ENCODE results near the gene TDRD1.

DNA sequence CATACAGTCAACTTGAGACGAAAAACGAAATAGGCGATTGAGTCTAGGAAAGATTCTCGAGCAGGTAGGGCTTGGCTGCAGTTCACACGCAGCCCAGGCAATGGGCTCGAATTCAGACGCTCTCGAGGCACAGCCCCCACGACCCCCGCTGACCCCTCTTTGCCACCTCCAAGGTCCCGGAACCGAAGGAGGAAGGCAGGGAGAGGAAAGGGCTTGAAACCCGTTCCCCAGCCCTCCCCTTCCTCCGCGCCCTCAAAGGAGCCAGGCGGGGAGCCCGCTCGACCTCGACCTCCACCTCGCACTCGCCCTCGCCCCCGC lies 5.6 kb upstream of the TDRD1 start:
- TF ChIP-seq CTCF (IDR thresholded peaks at IDR 0.05) (no peak), EZH2 (IDR thresholded peaks at IDR 0.05; ENCODE audit: borderline replicate concordance, insufficient read depth, low read depth, low read length, poor library complexity, severe bottlenecking) (no peak)

Measured in B cell (primary cell).